ENCODE data around the gene C12orf76. TPM values are rescaled to one million over a fixed set of nuclear protein-coding genes. Genes with fewer than 3 reads are reported as not detected.
"Not testable (repeated sequence)": the region's sequence is repeated elsewhere in the genome, so short reads cannot be mapped to it uniquely, and the experiment has no call there.

C12orf76 gene
- total and polyA plus RNA-seq, 2 experiments from 2014 or later: 14.3 to 14.5 TPM

DNA sequence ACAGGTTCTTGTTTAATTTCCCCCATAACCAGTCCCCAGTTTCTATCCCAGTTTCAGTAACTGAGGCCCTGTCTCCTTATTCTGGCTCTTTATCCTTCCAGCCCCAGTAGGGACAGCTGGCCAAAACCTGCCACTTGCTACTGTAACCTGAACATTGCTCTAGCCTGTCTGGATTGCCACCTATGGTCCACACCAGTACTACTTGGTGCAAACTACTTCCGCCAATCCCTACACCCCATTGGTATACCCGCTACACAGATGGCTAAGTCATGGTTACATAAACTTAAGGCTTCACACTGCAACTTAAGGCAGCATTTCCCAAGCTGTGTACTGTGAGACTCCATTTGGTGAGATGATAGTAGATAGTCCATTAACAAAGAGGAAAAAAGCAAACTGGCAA lies 20.3 kb upstream of the C12orf76 start (continued):
- TF ChIP-seq, protein P1, sequence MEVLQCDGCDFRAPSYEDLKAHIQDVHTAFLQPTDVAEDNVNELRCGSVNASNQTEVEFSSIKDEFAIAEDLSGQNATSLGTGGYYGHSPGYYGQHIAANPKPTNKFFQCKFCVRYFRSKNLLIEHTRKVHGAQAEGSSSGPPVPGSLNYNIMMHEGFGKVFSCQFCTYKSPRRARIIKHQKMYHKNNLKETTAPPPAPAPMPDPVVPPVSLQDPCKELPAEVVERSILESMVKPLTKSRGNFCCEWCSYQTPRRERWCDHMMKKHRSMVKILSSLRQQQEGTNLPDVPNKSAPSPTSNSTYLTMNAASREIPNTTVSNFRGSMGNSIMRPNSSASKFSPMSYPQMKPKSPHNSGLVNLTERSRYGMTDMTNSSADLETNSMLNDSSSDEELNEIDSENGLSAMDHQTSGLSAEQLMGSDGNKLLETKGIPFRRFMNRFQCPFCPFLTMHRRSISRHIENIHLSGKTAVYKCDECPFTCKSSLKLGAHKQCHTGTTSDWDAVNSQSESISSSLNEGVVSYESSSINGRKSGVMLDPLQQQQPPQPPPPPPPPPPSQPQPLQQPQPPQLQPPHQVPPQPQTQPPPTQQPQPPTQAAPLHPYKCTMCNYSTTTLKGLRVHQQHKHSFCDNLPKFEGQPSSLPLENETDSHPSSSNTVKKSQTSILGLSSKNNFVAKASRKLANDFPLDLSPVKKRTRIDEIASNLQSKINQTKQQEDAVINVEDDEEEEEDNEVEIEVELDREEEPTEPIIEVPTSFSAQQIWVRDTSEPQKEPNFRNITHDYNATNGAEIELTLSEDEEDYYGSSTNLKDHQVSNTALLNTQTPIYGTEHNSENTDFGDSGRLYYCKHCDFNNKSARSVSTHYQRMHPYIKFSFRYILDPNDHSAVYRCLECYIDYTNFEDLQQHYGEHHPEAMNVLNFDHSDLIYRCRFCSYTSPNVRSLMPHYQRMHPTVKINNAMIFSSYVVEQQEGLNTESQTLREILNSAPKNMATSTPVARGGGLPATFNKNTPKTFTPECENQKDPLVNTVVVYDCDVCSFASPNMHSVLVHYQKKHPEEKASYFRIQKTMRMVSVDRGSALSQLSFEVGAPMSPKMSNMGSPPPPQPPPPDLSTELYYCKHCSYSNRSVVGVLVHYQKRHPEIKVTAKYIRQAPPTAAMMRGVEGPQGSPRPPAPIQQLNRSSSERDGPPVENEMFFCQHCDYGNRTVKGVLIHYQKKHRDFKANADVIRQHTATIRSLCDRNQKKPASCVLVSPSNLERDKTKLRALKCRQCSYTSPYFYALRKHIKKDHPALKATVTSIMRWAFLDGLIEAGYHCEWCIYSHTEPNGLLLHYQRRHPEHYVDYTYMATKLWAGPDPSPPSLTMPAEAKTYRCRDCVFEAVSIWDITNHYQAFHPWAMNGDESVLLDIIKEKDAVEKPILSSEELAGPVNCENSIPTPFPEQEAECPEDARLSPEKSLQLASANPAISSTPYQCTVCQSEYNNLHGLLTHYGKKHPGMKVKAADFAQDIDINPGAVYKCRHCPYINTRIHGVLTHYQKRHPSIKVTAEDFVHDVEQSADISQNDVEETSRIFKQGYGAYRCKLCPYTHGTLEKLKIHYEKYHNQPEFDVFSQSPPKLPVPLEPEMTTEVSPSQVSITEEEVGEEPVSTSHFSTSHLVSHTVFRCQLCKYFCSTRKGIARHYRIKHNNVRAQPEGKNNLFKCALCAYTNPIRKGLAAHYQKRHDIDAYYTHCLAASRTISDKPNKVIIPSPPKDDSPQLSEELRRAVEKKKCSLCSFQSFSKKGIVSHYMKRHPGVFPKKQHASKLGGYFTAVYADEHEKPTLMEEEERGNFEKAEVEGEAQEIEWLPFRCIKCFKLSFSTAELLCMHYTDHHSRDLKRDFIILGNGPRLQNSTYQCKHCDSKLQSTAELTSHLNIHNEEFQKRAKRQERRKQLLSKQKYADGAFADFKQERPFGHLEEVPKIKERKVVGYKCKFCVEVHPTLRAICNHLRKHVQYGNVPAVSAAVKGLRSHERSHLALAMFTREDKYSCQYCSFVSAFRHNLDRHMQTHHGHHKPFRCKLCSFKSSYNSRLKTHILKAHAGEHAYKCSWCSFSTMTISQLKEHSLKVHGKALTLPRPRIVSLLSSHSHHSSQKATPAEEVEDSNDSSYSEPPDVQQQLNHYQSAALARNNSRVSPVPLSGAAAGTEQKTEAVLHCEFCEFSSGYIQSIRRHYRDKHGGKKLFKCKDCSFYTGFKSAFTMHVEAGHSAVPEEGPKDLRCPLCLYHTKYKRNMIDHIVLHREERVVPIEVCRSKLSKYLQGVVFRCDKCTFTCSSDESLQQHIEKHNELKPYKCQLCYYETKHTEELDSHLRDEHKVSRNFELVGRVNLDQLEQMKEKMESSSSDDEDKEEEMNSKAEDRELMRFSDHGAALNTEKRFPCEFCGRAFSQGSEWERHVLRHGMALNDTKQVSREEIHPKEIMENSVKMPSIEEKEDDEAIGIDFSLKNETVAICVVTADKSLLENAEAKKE (CRISPR knock-in tag; IDR thresholded peaks at IDR 0.05): no peak
- TF ChIP-seq ZNF331 (CRISPR knock-in tag; IDR thresholded peaks at IDR 0.05; ENCODE audit: low read depth): no peak

DNA sequence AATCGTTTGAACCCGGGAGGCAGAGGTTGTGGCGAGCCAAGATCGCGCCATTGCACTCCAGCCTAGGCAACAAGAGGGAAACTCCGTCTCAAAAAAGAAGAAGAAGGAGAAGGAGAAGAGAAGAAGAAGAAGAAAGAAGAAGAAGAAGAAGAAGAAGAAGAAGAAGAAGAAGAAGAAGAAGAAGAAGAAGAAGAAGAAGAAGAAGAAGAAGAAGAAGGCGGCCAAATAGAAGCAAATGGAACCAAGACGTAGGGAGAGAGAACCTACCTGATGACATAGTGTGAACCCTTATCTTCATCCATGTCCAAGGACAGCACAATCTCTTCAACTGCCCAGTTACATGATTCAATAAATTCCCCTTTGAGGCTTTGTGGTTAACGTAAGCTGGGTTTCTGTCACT lies 19.8 kb upstream of the C12orf76 start:
- H3K4me2 ChIP-seq; H3K9me3 Mint-ChIP-seq; H3K36me3 ChIP-seq (ENCODE audit: insufficient read depth); H3K4me1 ChIP-seq (ENCODE audit: insufficient read depth); H4K20me1 ChIP-seq (replicated peaks; ENCODE audit: insufficient read depth); ATAC-seq; H3K27ac Mint-ChIP-seq; H3K9me2 ChIP-seq (ENCODE audit: insufficient read depth); H3K4me3 ChIP-seq; DNase-seq (ENCODE audit: low spot score); H3K4me3 Mint-ChIP-seq; H3K79me2 ChIP-seq (replicated peaks; ENCODE audit: insufficient read depth); H3K27me3 ChIP-seq (ENCODE audit: insufficient read depth); H3K27ac ChIP-seq (ENCODE audit: low read depth); H3F3A ChIP-seq (replicated peaks; ENCODE audit: low read depth); H3K36me3 Mint-ChIP-seq (ENCODE audit: low read depth); H3K4me1 Mint-ChIP-seq; H2AFZ ChIP-seq: not testable (repeated sequence)
- H3K27me3 Mint-ChIP-seq (ENCODE audit: insufficient read depth, low read depth, poor library complexity): peaks cover 10% of the 10 kb centered on the region

DNA sequence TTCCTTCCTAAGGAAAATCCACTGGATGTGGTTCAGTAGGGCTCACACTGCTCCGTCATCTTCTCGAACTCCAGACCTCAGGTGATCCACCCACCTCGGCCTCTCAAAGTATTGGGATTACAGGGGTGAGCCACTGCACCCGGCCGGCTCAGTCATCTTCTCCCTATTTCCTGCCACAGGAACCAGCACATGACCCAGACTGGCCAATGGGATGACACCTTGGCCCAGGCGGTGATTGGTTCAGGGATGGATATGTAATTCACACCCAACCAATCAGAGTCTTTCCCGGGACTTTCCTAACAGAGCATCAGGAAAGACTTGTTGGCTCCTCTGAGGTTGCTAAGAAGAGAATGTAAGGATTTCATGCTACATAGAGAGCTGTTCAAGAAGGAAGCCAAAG lies 19.2 kb upstream of the C12orf76 start:
- ATAC-seq (no peak), DNase-seq (ENCODE audit: low spot score) (no peak)
- Histone ChIP-seq H3K4me1 (ENCODE audit: insufficient read depth) (no peaks in the 10 kb centered on the region), H3K4me3 (no peak overlapping the region), H3F3A (replicated peaks; ENCODE audit: low read depth) (no peaks in the 10 kb centered on the region), H3K79me2 (replicated peaks; ENCODE audit: insufficient read depth) (no peaks in the 10 kb centered on the region), H3K27me3 (ENCODE audit: insufficient read depth) (no peaks in the 10 kb centered on the region), H3K4me2 (no peak overlapping the region), H2AFZ (no peak overlapping the region), H3K27ac (ENCODE audit: low read depth) (no peak overlapping the region), H3K9me2 (ENCODE audit: insufficient read depth) (0 out of 2 replicates have a peak, but pooled peaks cover 7% of the 10 kb centered on the region), H3K36me3 (ENCODE audit: insufficient read depth) (no peaks in the 10 kb centered on the region), H4K20me1 (replicated peaks; ENCODE audit: insufficient read depth) (no peaks in the 10 kb centered on the region)
- peaks cover 7% of the 10 kb centered on the region; the same call in 2 of the 3 replicates for H3K9me3 Mint-ChIP-seq
- H3K4me1 Mint-ChIP-seq: no peaks in the 10 kb centered on the region
- H3K27ac Mint-ChIP-seq: no peak overlapping the region
- H3K27me3 Mint-ChIP-seq (ENCODE audit: insufficient read depth, low read depth, poor library complexity): peaks cover 10% of the 10 kb centered on the region
- no peak overlapping the region for H3K4me3 Mint-ChIP-seq
- H3K36me3 Mint-ChIP-seq (ENCODE audit: low read depth): no peaks in the 10 kb centered on the region
- TF ChIP-seq, protein P2, sequence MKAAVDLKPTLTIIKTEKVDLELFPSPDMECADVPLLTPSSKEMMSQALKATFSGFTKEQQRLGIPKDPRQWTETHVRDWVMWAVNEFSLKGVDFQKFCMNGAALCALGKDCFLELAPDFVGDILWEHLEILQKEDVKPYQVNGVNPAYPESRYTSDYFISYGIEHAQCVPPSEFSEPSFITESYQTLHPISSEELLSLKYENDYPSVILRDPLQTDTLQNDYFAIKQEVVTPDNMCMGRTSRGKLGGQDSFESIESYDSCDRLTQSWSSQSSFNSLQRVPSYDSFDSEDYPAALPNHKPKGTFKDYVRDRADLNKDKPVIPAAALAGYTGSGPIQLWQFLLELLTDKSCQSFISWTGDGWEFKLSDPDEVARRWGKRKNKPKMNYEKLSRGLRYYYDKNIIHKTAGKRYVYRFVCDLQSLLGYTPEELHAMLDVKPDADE (IDR thresholded peaks at IDR 0.05): no peak
- TF ChIP-seq POLR2AphosphoS5 (IDR thresholded peaks at IDR 0.05; ENCODE audit: low read depth): no peak
- TF ChIP-seq ZNF114 (CRISPR knock-in tag; IDR thresholded peaks at IDR 0.05): no peak
- TF ChIP-seq ZNF331 (CRISPR knock-in tag; IDR thresholded peaks at IDR 0.05; ENCODE audit: low read depth): no peak

All from GM23338 (cell line).